Pancreas (tissue), 10 donors: ENCODE data around the gene SEPTIN8. TPM values are rescaled to one million over a fixed set of nuclear protein-coding genes. Genes with fewer than 3 reads are reported as not detected.

Source experiments
- ATAC-seq, 4 donors: fragments of 200-7000 bp; cut with Tn5 transposase; one replicate each; pipeline versions ENCODE4 v1.8.0 to v1.9.1; 2020; ENCODE audit warnings: mild to moderate bottlenecking in 4 of 4, moderate library complexity in 4 of 4
- DNase-seq, 6 donors: peaks; one replicate each; pipeline ENCODE4 v3.0.0-alpha.2; 2020
- FAIRE-seq: peaks from 2 replicates; lab custom pipeline; 2012; peaks lifted over from hg19 to GRCh38; lab: Jason Lieb, UNC
- H3K27ac ChIP-seq, 4 donors: fragments of 200-600 bp; sonication (generic); 1 replicate in 3 of 4; 2 replicates in 1 of 4; pipeline versions ENCODE4 v1.5.0 to v1.8.0; 2020
- H3K27me3 ChIP-seq, 4 donors: fragments of 200-600 bp; one replicate each; pipeline ENCODE4 v1.8.0; 2021
- H3K36me3 ChIP-seq, 3 donors: fragments of 200-600 bp; sonication (generic) in 1 of 3; one replicate each; pipeline versions ENCODE4 v1.5.0 to v1.8.0; 2020 to 2021
- H3K4me1 ChIP-seq, 3 donors: fragments of 200-600 bp; one replicate each; pipeline ENCODE4 v1.8.0; 2021
- H3K4me3 ChIP-seq, 4 donors: fragments of 200-600 bp; sonication (generic) in 2 of 4; one replicate each; pipeline versions ENCODE4 v1.5.0 to v1.8.0; 2020 to 2021
- H3K9me3 ChIP-seq, 4 donors: fragments of 200-600 bp; one replicate each; pipeline ENCODE4 v1.8.0; 2021
- WGBS, 2 donors: extraction: QIAGEN DNeasy Blood & Tissue Kit; methylation state at CpG; one replicate each; pipeline ENCODE4 v1.1.7; 2013; 5-methylcytosine and 5-hydroxymethylcytosine counted together
- intact Hi-C, 3 donors: fragments of 100-400 bp; cut with DNase I; formaldehyde crosslinking; loops; one replicate each; pipeline versions ENCODE4 v1.11.1 to v1.14.2; 2022
- polyA plus RNA-seq, 2 donors: library from polyadenylated mRNA; stranded (reverse); fragments of 200-250 nt; gene quantifications; one replicate each; pipeline ENCODE4 v1.2.3, GENCODE V29; 2013
- total RNA-seq, 6 donors: library from RNA; stranded (reverse); fragmentation: NEBNext Ultra II Directional in 4 of 6; extraction: Animal tissue kit (Norgen Biotek cat#: 25700) in 4 of 6; gene quantifications; one replicate each; pipeline versions ENCODE4 v1.2.1 to v1.2.4, GENCODE V29; 2021 to 2023
- TF ChIP-seq, protein P1 (sequence below), 4 donors: fragments of 200-600 bp; sonication (generic) in 3 of 4; IDR thresholded peaks; one replicate each; pipeline versions ENCODE4 v1.5.0 to v1.8.0; 2021; ENCODE audit warnings: antibody characterized with exemption in 4 of 4
- donor health status: healthy with polysubstance abuse.
- donor health status: DM: no; HTN: no; CAD: no; lungs with moderate emphysema.
- donor health status: DM: no; HTN: no; CAD: no.
- donor health status: control.
- donor health status: control.
- donor health status: Bipolar disorder and iron deficiency.
- donor health status: DM: yes; HTN: yes; CAD: no.
- donor health status: DM: no; HTN: no; CAD: no.
- donor health status: DM: no; HTN: no; CAD: no.
- donor health status: DM: yes; HTN: yes; CAD: no.

SEPTIN8 gene
- total and polyA plus RNA-seq, 8 donors = 13.1 to 32.8 (median 18.3) TPM

- Histone ChIP-seq H3K27me3 (no peaks in the 10 kb centered on the region), H3K27ac (peak overlapping the region in 1 of 4 donors; percentile 66), H3K36me3 (no peaks in the 10 kb centered on the region), H3K9me3 (no peaks in the 10 kb centered on the region), H3K4me3 (peak overlapping the region in 3 of 4 donors; percentile 55 to 95 (median 87)), H3K4me1 (peaks cover 0 to 8% (median 0%) of the 10 kb centered on the region in 3 donors)
- whole genome bisulfite sequencing, 2 donors = 49 to 52% methylated on average over 9 of the region's 9 CpGs
- intact Hi-C loops = no loop called here
- ATAC-seq = no peak
- no peak for FAIRE-seq
- TF ChIP-seq, protein P1, sequence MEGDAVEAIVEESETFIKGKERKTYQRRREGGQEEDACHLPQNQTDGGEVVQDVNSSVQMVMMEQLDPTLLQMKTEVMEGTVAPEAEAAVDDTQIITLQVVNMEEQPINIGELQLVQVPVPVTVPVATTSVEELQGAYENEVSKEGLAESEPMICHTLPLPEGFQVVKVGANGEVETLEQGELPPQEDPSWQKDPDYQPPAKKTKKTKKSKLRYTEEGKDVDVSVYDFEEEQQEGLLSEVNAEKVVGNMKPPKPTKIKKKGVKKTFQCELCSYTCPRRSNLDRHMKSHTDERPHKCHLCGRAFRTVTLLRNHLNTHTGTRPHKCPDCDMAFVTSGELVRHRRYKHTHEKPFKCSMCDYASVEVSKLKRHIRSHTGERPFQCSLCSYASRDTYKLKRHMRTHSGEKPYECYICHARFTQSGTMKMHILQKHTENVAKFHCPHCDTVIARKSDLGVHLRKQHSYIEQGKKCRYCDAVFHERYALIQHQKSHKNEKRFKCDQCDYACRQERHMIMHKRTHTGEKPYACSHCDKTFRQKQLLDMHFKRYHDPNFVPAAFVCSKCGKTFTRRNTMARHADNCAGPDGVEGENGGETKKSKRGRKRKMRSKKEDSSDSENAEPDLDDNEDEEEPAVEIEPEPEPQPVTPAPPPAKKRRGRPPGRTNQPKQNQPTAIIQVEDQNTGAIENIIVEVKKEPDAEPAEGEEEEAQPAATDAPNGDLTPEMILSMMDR (IDR thresholded peaks at IDR 0.05) = no peak
- DNase-seq = no peak
Observed at GRCh38 chr5:132737982-132738681, 38.9 kb downstream of the SEPTIN8 start.

GRCh38 chr5:132736853-132737833 lies 39.9 kb downstream of the SEPTIN8 start, which contains the start of gene KIF3A:
Gene KIF3A, minus strand, starts transcription at chr5:132737546. Its CDS starts 127 bp downstream, at chr5:132737419.
- Histone ChIP-seq H3K36me3 (no peaks in the 10 kb centered on the region), H3K9me3 (no peaks in the 10 kb centered on the region), H3K4me3 (peak within 1 kb of the TSS; percentile 55 to 95 (median 82)), H3K4me1 (peaks cover 0 to 8% (median 0%) of the 10 kb centered on the region in 3 donors), H3K27me3 (no peaks in the 10 kb centered on the region), H3K27ac (peak within 1 kb of the TSS in 3 of 4 donors; percentile 29 to 66 (median 48))
- ATAC-seq = peak; percentile 98 to 100 (median 99)
- FAIRE-seq = no peak
- intact Hi-C loops = no loop called here
- WGBS, 2 donors = 1% methylated on average over 77 to 81 of the region's 81 CpGs
- DNase-seq = peak; percentile 97 to 100 (median 98)
- TF ChIP-seq, protein P1 (IDR thresholded peaks at IDR 0.05) = no peak

DNA sequence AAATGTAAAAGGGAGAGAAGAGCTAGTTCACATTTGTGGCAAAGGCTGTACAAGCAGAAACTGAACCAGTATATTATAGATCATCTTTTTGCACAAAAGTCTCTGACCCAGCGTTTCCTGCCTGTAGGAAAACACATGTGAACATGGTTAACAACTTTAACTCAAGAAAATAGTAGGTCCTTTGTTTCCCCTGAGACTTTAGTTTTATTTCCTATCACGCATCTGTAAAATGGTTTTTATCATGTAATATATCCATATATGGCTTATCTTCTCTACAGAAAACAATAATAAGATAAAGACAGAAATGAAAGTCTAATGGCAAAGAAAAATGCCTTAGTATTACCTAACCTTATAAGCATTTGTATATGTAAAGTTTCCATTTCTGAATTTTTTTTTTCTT lies 42.4 kb downstream of the SEPTIN8 start:
- H3K4me1 ChIP-seq = peaks cover 0 to 8% (median 0%) of the 10 kb centered on the region in 3 donors
- H3K27ac ChIP-seq = no peak overlapping the region
- no peaks in the 10 kb centered on the region for H3K36me3 ChIP-seq
- intact Hi-C loops = no loop called here
- FAIRE-seq = no peak
- 64 to 66% methylated on average over 2 of the region's 2 CpGs for WGBS, 2 donors
- ATAC-seq = no peak
- no peak overlapping the region for H3K4me3 ChIP-seq
- no peaks in the 10 kb centered on the region for H3K27me3 ChIP-seq
- H3K9me3 ChIP-seq = no peaks in the 10 kb centered on the region
- TF ChIP-seq, protein P1 (IDR thresholded peaks at IDR 0.05) = no peak
- no peak for DNase-seq

DNA sequence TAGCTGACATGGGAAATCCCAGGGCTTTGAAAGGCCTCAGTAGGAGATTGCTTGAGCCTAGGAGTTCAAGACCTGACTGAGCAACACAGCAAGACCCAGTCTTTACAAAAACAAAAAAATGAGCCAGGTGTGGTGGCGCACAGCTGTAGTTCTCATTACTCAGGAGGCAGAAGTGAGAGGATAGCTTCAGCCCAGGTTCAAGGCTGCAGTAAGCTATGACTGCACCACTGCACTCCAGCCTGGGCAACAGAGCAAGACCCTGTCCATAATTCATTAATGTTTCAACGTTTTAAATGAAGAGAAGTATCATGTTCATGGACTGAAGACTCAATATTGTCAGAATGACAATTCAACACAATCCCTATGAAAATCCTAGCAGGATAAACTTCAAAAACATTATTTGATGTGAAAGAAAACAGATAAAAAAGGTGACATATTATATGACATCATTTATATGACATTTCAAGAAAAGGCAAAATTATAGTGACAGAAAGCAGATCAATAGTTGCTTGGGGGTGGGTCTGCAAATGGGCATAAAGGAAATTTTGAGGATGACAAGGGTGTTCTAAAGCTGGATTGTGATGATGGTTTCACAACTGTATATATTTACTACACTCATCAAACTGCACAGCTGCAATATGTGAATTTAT lies 43.4 kb downstream of the SEPTIN8 start:
- Histone ChIP-seq H3K27me3 (no peaks in the 10 kb centered on the region), H3K36me3 (no peaks in the 10 kb centered on the region), H3K9me3 (no peaks in the 10 kb centered on the region), H3K4me3 (no peak overlapping the region), H3K4me1 (peaks cover 0 to 8% (median 0%) of the 10 kb centered on the region in 3 donors), H3K27ac (no peak overlapping the region)
- no peak for FAIRE-seq
- ATAC-seq = no peak
- DNase-seq = no peak
- TF ChIP-seq, protein P1 (IDR thresholded peaks at IDR 0.05) = no peak
- intact Hi-C loops = no loop called here
- WGBS, 2 donors = 70 to 75% methylated on average over 2 of the region's 2 CpGs
